GM12865 (cell line): ENCODE data around the gene KYAT1.

Experiments used
- DNase-seq: peaks from one replicate; pipeline ENCODE4 v3.0.0; 2010; ENCODE audit warnings: low read depth
- H3K4me3 ChIP-seq: 2 replicates; pipeline ENCODE4 v1.5.1; 2011; ENCODE audit warnings: mild to moderate bottlenecking, low read depth, low read length, control low read depth
- TF ChIP-seq, protein P1 (sequence below): IDR thresholded peaks from 2 replicates; pipeline ENCODE4 v1.5.1; 2011; ENCODE audit warnings: low read length, control low read depth, low read depth, inconsistent platforms; ENCODE audit not compliant: insufficient read depth; ENCODE audit errors: missing control alignments

The KYAT1 gene

DNA sequence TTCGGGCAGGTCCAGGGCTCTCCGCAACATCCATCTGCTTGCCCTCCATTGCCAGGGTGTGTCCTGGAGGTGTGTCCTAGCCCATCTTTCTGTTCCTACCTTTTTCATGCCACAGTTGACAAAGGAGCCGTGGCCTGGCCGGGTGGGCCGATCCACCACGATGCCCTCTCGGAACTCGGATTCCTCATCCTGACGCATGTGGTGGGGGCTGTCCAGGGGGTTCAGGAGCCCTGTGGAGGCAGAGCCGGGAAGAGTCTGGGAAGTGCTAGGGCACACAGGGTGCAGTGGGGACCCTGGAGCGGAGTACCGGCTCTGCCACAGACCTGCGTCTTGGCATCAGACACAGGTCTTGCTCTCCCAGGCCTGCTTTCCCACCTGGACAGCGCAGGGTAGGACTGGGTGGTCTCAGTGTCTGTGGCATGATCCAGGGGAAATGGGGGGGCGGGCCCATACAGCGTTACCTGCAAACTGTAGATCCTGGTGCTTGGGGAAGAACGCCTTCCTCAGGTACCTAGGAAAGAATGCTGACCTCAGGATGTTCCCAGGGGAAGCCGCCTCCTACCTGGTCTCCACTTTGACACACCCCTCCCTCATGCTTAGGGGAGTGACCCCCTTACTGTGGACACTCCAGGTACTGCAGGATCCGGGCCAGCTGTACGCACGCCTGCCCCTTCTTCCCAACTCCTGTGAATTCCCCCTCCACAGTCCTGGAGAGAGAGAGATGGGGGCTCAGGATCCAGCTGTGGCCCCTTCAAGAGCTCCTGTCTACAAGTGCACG, 55.6 kb downstream of the KYAT1 start:
- H3K4me3 ChIP-seq = no peak overlapping the region
- TF ChIP-seq, protein P1, sequence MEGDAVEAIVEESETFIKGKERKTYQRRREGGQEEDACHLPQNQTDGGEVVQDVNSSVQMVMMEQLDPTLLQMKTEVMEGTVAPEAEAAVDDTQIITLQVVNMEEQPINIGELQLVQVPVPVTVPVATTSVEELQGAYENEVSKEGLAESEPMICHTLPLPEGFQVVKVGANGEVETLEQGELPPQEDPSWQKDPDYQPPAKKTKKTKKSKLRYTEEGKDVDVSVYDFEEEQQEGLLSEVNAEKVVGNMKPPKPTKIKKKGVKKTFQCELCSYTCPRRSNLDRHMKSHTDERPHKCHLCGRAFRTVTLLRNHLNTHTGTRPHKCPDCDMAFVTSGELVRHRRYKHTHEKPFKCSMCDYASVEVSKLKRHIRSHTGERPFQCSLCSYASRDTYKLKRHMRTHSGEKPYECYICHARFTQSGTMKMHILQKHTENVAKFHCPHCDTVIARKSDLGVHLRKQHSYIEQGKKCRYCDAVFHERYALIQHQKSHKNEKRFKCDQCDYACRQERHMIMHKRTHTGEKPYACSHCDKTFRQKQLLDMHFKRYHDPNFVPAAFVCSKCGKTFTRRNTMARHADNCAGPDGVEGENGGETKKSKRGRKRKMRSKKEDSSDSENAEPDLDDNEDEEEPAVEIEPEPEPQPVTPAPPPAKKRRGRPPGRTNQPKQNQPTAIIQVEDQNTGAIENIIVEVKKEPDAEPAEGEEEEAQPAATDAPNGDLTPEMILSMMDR = no peak
- DNase-seq = no peak

DNA sequence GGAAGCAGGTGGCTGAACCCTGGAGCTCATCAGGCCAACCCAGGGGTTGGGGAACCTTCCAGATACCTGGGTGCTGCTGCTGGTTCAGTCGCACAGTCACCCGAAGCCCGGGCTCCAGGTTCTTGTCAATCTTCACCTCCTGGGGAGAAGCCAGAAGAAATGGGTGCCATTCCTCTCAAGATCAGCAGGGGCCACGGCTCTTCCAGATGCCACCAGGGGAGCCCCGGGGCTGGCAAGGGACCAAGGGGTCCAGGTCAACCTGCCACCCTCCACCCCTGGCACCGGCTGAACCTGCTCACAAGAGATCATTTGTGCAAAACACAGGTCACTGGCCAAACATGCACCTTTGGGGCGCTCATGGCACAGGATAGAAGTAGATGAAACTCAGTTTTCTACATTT, 56.8 kb downstream of the KYAT1 start:
- TF ChIP-seq, protein P1 = no peak
- DNase-seq = no peak
- H3K4me3 ChIP-seq = no peak overlapping the region

DNA sequence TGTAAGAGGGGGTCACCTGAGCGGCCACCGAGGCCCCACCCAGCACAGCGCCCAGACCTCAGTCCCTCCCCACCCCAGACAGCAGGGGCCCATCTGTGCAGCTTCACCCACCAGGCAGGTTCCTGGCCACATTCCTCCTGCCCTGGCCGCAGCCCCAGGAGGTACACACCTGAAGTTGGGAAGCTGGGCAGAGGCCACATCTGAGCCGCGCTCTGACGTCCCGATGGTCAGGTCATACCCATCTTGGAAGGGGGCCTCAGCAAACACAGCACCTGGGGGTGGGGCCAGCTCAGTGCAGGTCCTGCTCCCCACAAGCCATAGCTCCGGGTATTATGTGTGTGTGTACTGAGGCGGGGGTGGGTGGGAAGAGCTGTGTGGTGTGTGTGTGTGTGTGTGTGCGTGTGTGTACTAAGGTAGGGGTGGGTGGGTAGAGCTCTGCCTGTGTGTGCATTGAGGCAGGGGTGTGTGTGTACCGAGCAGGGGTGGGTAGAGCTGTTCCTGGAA, 57.8 kb downstream of the KYAT1 start:
- TF ChIP-seq, protein P1 = no peak
- no peak for DNase-seq
- no peak overlapping the region for H3K4me3 ChIP-seq

DNA sequence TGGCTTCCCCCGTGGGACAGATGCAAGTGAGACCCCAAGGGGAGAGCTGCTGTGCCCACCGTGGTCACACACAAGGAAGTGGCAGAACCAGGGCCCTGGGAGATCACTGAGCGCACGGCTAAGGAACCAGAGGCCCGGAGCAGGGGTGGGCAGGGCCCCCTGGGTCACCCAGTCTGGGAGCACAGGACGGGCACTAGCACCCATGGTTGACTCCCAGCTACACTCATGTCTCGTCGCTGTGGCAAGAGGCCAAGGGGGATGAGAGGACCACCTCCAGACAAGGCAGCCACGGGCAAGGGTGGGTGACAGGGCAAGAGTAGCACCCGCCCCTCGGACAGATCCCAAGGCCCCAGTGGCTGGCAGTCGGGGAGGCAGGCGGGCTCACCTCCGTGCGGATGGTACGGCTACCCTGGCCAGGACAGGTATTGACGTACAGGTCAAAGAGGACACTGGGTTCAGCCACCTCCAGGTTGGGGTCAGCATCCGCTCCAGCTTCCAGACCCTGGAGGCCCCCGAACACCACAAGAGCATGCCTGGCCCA, 58.3 kb downstream of the KYAT1 start:
- TF ChIP-seq, protein P1 = no peak
- no peak overlapping the region for H3K4me3 ChIP-seq
- DNase-seq = no peak

DNA sequence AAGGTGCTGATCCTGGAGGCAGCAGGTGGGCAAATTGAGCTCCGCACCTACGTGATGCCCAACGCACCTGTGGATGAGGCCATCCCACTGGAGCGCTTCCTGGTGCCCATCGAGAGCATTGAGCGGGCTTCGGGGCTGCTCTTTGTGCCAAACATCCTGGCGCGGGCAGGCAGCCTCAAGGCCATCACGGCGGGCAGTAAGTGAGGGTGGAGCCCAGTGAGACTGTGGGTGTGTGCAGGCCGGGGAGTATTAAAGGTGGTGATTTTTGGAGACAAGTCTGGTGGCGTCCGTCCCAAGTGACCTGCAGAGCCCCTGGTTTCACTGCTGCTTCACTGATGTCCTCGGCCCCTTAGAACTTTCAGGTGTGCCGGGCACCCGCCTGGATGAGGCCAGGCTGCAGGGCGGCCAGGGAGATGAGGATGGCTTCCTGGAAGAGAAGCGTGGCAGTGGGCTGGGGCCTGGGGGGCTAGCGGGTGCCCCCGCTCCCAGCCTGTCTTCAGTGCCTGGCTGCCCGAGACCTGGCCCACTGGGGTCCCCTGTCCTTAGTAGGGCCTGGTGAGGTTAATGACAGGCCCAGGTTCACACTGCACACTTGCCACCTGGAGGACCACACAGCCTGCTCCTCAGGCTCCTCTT, 59.2 kb downstream of the KYAT1 start:
- TF ChIP-seq, protein P1 = no peak
- no peak for DNase-seq

DNA sequence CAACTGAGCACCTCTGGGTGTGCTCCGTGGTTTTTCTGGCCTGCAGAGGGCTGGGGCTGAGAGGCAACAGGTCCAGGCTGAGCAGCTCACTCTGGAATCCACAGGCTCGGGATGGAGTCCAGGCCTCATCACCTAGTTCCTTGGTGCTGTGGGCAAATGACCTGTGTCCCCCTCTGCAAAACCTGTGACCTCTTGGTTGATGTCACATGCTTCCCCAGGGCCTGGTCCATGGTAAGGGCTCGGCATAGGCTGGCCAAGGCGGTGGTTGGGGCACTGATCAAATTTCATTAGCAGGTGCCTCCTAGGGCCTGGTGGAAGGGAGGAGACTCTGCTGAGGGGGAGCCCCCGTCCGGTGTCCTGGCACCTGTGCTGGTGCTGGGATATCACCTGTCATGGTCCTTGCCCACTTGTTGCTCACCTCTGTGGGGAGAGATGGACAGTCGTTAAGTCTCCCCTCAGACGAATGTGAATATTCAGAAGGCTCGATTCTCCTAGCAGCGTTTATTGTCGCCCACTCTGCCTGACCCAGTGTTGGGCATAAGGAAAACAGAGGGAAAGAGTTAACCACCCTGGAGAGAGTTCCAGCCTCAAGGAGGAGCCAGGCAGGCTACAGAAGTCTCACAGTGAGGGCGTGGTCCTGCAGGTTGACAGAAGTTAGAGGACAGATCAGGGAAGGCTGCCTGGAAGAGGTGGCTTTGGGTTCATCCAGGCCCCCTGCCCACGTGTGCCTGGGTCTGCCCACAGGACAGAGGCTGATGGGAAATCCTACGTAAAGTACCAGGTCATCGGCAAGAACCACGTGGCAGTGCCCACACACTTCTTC, 60.0 kb downstream of the KYAT1 start:
- TF ChIP-seq, protein P1 = no peak
- DNase-seq = no peak
- no peak overlapping the region for H3K4me3 ChIP-seq

More for the DNA sequence above, 59.2 kb downstream of the KYAT1 start:
- H3K4me3 ChIP-seq = no peak overlapping the region
